ENCODE results near the gene USP36.
"Not testable (repeated sequence)": the region's sequence is repeated elsewhere in the genome, so short reads cannot be mapped to it uniquely, and the experiment has no call there.

The USP36 gene

GRCh38 chr17:78872486-78872885 is 31.9 kb upstream of the USP36 start:
- no peak for DNase-seq (ENCODE audit: low spot score)

DNA sequence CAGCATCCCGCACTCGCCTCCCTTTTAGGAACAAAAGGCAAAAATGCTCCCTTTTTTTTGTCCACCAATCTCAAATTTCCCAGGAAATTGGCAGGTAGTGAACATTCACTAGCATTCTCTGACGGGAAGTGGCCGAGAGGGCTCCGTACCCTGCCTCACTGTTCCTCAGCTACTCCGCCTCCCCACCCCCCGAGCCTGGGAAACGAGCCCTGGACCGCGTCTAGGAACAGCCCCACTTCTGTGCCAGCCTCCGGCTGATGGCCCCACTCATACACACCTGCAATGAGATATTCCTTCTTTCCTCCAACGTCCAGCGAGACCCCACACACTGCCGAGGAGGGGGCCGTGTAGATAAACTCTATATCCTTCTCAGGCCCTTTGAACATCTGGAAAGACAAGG is 30.0 kb upstream of the USP36 start:
- no peak for DNase-seq (ENCODE audit: low spot score)

DNA sequence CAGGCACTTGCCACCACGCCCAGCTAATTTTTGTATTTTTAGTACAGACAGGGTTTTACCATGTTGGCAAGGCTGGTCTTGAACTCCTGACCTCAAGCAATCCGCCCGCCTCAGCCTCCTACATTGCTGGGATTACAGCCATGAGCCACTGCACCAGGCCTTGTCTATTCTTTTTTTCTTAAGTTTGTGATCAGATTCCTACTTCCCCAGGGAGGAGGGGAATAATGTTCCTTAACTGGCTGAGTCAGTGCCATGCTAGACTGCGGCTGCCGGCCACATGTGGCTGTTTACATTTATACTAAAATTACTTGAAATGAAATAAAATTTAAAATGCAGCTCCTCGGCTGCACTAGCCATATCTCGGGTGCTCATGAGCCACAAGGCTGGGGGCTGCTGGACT is 27.8 kb upstream of the USP36 start:
- DNase-seq (ENCODE audit: low spot score), result no peak

DNA sequence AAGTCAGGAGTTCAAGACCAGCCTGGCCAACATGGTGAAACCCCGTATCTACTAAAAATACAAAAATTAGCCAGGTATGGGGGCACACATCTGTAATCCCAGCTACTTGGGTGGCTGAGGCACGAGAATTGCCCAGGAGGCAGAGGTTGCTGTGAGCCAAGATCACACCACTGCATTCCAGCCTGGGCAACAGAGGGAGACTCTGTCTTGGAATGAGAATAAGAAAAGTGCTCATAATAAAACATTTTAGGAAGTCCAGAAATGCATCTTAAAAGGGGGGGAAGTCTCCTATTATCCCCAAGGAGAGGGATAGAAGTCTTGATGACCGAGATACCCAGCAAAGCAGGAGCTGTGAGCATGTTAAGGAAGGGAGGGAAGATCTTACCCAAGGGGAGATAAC is 26.4 kb upstream of the USP36 start:
- not testable (repeated sequence) for DNase-seq (ENCODE audit: low spot score)

DNA sequence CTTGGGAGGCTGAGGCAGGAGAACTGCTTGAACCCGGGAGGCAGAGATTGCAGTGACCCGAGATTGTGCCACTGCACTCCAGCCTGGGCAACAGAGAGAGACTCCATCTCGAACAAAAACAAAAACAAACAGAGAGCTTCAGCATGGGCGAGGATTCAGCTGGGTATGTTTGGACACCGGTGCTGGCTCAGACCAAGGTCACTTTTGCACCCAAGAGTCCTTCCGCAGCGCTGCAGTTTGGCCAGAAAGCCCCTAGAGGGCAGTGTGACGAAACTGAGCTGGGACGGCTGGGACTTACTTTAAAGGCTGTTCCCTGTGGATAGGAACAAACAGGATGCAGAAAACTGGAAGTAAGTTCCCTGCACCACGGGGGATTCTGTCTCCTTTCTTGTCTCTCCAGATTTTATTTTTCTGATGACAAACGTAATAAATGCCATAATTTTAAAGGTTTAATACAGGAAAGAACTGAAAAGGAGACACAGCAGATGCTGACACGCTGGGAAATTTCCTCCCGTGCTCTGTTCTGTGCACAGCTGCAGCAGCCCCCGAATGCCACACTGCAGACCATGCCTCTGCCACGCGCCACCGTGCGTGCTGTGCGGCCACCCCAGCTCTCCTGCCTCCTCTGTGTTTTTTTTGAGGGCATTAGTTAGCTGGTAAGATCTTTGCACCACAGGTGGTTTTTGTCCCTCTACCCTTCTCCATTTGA is 25.2 kb upstream of the USP36 start:
- peak; percentile 53 for DNase-seq (ENCODE audit: low spot score)

DNA sequence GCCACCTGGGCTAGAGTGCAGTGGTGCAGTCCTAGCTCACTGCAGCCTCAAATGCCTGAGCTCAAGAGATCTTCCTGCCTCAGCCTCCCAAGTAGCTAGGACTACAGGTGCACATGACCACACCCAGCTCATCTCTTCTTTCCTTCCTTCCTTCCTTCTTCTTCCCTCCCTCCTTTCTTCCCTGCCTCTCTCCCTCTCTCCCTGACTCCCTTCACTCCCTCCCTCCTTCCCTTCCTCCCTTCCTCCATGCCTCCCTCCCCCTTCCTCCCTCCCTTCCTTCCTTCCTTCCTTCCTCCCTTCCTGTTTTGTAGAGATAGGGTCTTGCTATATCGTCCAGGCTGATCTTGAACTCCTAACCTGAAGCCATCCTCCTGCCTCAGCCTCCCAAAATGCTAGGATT is 23.5 kb upstream of the USP36 start:
- DNase-seq (ENCODE audit: low spot score), result no peak

DNA sequence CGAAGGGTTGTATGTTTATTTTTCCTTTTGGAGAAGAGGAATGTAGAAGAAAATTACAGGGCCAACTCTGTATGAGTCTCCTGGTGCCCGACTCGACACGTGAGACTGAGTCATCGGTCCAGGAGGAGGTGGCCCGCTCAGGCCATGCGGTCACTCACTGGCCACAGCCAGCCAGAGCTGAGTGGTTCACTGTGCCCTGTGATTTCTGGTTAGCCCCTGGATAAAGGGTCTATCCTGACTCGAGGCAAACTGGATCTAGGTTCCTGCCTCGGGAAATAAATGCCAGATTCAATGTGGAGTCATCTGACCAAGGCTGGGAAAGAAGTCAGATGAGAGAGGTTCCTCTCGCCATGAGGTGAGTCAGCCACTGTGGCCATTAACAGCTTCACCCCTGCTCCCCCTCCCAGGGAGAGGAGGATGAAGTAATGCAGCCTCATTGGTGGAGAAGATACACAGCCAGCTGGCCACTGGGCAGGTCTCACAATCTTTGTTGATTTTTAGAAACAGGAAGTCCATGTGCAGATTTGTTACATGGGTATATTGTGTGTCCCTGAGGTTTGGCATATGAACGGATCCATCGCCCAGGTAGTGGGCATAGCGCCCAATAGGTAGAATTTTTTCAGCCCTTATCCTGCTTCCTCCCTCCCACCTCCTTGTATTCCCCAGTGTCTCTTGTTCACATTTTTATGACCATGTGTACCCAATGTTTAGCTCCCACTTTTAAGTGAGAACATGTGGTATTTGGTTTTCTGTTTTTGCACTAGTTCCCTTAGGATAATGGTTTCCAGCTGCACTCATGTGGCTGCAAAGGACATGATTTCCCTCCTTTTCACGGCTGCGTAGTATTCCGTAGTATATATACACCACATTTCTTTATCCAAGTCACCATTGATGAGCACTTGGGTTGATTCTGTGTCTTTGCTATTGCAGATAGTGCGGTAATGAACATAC is 21.7 kb upstream of the USP36 start:
- no peak for DNase-seq (ENCODE audit: low spot score)

- DNase-seq (ENCODE audit: low spot score), result no peak
These were observed 20.6 kb upstream of the USP36 start for GRCh38 chr17:78861229-78861628.

DNA sequence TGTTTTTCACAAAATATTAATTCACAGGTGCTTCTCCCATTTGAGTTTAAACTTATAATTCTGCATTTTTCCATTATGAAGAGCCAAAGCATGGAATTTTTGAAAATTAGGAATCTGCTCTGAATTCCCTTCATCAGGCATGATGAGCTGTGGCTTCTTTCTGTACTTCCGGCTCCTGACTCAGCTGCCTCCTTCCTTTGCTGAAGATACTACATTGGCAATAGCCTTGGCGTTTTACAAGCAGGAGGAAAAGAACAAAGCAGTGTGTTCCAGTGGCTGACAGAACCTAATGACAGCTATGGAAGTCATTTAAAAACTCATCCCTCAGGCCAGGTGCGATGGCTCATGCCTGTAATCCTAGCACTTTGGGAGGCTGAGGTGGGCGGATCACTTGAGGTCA is 18.4 kb upstream of the USP36 start:
- no peak for DNase-seq (ENCODE audit: low spot score)

DNA sequence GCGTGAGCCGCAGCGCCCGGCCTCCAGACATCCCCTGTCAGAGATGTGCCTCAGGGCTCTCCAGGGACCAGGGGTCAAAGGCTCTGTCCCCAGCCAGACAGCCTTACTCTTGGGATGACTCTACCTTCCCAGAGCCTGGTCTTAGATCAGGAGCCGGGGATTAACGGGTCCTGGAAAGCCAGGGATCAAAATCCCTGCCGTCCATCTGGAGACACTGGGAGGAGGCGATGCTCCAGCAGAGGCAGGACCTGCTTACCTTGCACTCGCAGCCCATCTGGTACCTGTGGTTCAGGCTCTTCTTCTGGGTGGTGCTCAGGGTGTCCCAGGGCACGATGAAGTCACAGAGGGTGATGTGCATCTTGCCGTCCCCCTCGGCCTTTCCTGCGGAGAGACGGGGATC is 16.7 kb upstream of the USP36 start:
- DNase-seq (ENCODE audit: low spot score), result no peak

GRCh38 chr17:78855561-78856165 is 15.0 kb upstream of the USP36 start:
- DNase-seq (ENCODE audit: low spot score), result no peak

DNA sequence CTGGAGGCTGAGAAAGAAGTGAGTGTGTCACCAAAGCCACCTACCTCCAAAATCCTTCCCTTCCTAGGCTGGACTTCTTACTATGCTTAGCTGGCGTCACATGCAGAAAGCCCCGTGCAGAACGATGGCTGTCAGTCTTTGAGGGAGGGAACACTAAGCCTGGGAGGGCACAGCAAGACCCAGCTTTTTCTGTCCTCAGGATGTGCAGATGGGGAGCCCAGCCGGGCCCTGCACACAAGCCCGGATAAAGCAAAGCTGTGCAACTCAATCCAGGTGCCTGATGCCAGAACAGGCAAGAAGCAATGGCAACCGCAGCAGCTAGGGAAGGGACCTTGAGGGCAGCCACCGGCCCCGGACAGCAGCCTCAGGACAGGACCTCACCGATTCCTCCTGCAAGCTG is 13.9 kb upstream of the USP36 start:
- no peak for DNase-seq (ENCODE audit: low spot score)

DNA sequence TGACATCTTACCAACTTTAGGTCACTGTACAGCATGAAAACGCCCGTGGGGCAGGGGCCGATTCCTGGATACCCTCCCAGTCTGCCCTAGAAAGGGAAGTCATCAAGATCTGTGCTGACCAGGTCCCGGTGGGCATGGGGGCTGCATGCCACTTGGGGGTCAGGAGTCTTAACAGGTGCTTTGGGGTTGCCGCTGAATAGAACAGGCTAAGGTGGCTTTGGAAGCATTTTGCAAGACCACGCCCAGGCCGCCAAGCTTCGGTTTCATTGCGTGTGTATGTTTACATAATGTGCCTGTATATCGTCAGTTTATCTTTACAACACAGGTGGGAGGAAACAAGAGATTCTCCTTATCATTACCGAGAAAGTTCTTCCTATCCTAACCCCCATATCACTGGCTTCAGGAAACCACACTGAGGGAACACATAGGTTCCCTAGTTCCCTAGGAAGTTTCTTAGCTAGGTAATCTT is 13.3 kb upstream of the USP36 start:
- no peak for DNase-seq (ENCODE audit: low spot score)

DNA sequence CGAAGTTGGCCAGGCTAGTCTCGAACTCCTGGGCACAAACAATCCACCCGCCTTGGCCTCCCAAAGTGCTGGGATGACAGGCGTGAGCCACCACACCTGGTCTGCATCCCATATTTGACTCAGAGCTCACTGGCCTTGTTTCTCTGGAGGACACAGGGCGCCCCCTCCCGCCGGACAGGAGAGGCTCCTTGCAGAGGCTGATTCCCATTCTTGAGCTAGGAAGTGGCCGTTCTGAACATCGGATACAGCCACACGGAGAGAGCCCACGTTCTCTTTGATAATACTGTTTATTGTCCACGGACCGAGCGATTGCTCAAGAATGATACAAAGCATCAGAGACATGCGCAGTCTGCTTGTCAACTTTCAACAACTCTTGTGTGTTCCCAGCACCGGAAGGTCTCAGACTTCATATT is 12.1 kb upstream of the USP36 start:
- DNase-seq (ENCODE audit: low spot score), result no peak

DNA sequence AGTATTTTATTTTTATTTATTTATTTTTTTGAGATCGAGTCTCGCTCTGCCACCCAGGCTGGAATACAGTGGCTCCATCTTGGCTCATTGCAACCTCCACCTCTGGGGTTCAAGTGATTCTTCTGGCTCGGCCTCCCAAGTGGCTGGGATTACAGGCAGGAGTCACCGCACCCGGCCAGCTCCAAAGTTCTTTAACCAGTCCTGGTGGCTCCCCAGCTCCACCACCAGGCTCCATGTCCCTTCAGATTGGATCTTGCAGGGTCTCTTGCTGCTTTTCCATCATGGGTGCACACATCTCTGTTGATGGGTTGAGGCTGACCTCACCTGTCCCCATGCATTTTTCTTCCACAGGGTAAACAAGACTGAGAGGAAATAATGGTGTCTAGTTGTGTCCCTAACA is 8.4 kb upstream of the USP36 start:
- DNase-seq (ENCODE audit: low spot score), result no peak

- no peak for DNase-seq (ENCODE audit: low spot score)
These were observed 6.4 kb upstream of the USP36 start for GRCh38 chr17:78847052-78847451.

- DNase-seq (ENCODE audit: low spot score), result no peak
These were observed 3.8 kb upstream of the USP36 start for GRCh38 chr17:78844301-78845005.

DNA sequence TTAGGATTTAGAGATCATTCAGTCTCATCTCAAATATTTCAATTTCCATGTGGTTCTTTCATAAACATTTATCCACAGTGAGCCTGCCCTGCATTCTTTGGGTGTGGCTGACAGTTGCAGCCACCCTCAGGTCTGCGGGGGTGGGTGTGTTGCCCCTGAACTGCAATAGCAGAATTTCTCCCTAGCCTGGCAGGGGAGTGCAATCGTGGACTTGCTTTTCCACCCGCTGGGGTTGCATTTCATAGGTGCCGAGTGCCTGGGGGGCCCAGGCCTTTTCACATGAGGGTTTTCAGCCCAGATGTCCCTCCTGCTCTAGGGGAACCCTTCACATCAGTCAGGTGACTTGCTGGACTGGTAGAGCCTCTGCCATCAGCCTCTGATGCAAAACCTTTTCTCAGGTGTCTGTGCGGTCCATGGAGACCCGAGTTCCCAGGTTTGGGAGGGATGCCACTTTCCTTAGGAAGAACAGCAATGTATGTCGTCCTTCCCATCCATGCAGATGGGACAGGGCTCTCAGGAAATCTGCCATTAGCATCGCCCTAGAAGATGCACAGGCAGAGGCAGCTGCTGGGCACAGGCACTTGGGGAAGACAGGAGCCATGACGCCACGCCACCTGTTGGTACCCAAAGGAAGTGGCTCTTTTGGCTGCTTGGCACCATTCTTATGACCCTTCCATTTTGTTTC is 2.4 kb upstream of the USP36 start:
- peak; percentile 62 for DNase-seq (ENCODE audit: low spot score)

GRCh38 chr17:78840530-78840779 is 159 bp downstream of the USP36 start:
- no peak for DNase-seq (ENCODE audit: low spot score)

GRCh38 chr17:78839762-78840529 is 668 bp downstream of the USP36 start:
- peak; percentile 21 for DNase-seq (ENCODE audit: low spot score)

GRCh38 chr17:78839235-78839761 is 1.3 kb downstream of the USP36 start:
- no peak for DNase-seq (ENCODE audit: low spot score)

Data from CD4-positive, alpha-beta T cell treated with Interleukin-6 at 100 ng/mL for 8 hours (primary cell).